ENCODE measurements around the gene TTC23.
"Not testable (repeated sequence)": the region's sequence is repeated elsewhere in the genome, so short reads cannot be mapped to it uniquely, and the experiment has no call there.

- TF ChIP-seq CTCF (conservative IDR thresholded peaks at IDR 0.05; ENCODE audit: low read depth, low read length); EZH2 (IDR thresholded peaks at IDR 0.05; ENCODE audit: borderline replicate concordance, low read depth, low read length, poor library complexity, severe bottlenecking): not testable (repeated sequence)
Measured at GRCh38 chr15:99234160-99234559, 15.2 kb downstream of the TTC23 start.
